Islet precursor cell (in vitro differentiated cells): ENCODE data around the gene PDE4D.
"Not testable (repeated sequence)": the region's sequence is repeated elsewhere in the genome, so short reads cannot be mapped to it uniquely, and the experiment has no call there.

Source experiments
- DNase-seq: peaks from one replicate; pipeline ENCODE4 v3.0.0-alpha.2; 2018

The PDE4D gene

GRCh38 chr5:59496524-59497134, 396.9 kb downstream of the PDE4D start:
- peak; percentile 60 for DNase-seq

- DNase-seq: no peak
These were observed 401.6 kb downstream of the PDE4D start for GRCh38 chr5:59491945-59492344.

- DNase-seq: no peak
These were observed 404.0 kb downstream of the PDE4D start for GRCh38 chr5:59489551-59489950.

GRCh38 chr5:59487772-59488729, 405.5 kb downstream of the PDE4D start:
- DNase-seq: no peak

- DNase-seq: no peak
These were observed 406.3 kb downstream of the PDE4D start for GRCh38 chr5:59487068-59487686.

DNA sequence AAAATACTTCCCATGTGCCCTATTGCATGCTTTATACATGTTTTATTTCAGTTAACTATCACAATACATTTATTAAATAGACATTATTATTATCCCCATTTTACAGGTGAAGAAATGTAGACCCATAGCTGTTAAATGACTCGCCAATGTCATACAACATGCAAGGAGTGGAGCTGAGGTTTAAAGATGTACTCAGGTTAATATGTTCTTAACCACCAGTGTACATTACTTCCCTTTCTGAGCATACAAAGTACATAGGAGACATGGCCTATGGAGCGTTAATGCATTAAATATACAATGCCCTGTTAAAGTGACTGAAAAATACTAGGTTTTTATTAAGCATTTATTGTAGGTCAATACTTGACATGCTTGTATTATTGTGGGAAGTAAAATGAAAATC, 407.0 kb downstream of the PDE4D start:
- no peak for DNase-seq

DNA sequence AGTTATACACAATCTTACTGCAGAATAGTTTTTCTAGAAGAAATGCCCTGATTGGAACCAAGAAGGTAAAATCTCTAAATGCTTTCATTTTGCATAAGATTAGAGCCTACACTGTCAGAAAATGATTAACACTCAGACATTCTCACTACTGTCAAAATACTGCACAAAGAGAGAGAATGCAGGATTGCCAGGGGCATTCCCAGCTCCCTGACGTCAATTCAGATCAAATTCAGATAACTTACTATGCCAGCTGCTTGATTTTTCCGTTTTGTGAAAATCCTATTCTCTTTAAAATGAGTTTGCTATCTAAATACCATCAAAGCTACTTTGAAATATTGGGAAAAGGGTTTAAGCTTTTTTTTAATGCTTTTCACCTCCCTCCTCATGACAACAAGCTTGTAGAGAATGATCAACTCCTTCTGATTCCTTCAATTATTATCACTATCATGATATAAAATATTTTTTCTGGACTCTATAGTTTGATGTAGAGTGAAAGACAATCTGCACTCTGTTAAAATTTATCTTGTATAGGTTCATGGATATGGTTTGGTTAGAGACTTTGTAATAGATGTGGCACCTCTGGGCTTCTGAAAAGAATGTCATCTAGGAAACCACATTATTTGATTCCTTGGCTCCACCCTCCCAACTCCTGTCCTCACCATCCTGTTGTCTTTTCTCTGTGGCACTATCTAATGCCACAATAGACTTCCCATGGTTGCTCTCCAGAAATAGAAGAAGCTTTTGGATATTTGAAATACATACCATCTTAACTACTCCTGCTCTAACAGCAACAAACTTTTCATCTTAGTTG, 407.7 kb downstream of the PDE4D start:
- no peak for DNase-seq

- DNase-seq: no peak
These were observed 408.4 kb downstream of the PDE4D start for GRCh38 chr5:59485107-59485506.

- DNase-seq: no peak
These were observed 408.9 kb downstream of the PDE4D start for GRCh38 chr5:59484618-59485017.

DNA sequence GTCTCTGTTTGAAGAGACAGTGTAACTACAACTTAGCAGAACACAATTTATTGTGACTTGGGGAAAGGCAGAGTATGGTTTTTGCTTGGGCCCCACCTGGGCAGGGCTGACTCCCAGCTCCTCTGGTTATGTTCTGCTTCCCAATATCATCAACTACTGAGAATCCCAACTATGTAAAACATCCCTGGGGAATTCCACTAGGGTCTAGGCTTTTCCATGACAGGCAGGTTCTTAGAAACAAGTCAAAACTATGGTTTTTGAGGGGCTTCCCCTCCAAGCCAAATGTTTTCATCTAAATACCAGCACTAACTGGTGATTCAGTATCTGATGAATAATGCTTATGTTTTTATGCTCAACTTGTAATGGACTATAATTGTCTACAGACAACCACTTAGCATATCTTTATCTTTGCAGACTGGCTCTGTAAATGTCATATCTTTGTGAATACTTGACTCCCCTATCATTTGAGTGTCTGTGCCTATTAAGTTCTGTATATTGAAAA, 409.5 kb downstream of the PDE4D start:
- DNase-seq: peak; percentile 64

DNA sequence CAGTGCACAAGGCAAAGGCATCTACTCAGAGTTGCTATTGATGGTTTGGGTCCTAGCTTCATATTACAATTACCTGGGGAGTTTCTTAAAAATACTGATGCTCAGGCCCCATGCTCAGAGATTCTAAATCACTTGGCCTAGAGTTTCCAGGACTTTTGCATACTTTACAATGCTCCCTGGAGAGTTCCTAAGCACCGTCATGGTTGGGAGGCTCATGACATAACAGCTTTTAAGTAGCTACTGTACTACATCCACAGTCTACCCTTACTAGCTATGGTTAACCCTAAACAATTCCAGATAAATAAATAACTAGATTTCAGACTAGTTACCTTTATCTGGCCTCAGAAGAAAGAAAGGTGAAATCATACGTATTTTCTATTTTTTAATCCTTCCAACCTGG, 414.4 kb downstream of the PDE4D start:
- no peak for DNase-seq

- no peak for DNase-seq
These were observed 419.2 kb downstream of the PDE4D start for GRCh38 chr5:59474324-59474723.

DNA sequence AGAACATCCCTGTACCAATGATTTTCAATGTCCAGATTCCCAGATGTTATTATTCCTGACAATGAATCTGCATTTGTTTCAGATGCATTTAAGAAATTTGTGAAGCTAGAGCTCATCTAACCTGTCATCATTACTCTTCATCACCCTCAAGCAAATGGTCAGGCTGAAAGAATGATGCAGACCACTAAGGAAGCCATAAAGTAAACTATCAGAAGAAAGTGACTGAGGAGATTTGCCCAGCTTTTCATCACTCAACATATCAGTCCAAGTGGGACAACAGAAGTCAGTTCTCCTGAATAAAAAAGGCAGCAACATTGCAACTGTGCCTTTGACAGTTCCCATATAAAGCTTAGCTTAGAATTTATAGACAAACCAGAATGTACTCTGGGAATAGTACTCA, 419.9 kb downstream of the PDE4D start:
- DNase-seq: no peak

DNA sequence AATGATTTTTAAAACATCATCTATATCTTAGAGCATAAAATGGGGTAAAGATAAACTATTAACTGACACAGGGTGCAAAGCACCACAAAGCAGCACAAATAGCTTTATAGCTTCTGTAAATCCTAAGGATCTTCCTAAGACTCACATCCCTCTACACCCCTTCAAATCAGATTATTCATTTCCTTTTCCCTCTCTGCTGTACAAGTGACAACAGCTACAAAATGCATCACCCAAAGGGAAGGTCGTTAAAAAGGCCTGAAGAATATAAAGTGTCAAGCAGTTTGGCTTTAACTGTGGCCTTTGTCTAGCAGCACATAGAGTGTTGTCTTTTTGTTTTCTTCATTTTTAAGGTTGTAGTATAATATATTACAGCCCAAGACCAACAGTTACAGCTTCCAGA, 422.1 kb downstream of the PDE4D start:
- DNase-seq: no peak

DNA sequence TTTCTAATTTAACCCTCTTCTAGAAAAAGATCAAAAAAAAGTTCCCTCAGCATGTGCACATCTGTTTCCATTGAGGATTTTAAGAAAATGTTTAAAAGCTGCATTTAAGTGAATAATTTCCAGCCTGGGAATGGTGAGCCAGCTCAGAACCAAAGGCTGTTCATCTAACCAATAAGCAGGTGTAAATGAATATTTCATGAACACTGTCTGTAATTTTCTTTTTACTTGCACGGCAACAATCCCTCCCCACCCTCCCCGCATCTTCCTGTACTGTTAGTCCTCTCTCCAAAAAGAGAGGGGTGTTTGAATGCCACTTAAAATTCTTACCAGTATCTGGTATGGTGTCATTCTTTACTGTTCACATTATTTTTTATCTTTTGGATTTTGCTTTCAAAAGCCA, 425.6 kb downstream of the PDE4D start:
- no peak for DNase-seq

DNA sequence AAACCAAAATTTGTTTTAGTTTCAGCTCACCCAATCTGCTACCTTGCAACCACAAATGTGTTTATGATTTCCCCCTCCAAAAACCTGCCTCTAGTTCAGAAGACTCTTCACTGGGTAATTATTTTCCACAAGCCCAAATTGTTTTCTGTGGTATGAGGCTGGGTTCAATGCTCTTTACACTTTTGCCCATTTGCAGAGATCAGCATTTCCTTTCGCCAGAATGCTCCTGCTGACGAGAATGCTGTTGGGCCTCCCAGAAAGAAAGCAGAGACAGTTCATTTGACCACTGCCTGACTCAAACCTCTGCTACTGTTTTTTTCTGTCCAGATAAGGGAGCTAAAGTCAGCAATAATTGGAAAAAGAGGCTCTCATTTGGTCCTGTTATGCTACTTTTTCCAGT, 427.3 kb downstream of the PDE4D start:
- peak; percentile 64 for DNase-seq

DNA sequence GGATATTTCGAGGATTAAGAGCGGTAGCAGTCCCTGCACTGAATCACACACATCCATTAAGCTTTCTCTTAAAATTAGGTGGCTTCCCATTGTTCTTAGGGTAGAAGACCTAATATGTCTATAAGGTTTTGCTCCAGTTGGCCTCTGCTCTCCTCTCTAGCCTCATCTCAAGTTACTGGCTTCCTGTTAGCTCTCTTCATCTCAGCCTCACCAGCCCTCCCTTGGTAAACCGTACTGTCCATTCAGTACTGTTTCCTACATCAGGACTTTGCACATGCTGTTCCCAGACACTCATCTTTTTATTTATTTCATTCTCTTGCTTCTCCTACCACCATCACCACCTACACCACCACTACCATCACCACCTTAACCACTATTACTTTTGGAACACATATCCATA, 428.6 kb downstream of the PDE4D start:
- DNase-seq: no peak

- not testable (repeated sequence) for DNase-seq
These were observed 429.8 kb downstream of the PDE4D start for GRCh38 chr5:59463618-59464166.

DNA sequence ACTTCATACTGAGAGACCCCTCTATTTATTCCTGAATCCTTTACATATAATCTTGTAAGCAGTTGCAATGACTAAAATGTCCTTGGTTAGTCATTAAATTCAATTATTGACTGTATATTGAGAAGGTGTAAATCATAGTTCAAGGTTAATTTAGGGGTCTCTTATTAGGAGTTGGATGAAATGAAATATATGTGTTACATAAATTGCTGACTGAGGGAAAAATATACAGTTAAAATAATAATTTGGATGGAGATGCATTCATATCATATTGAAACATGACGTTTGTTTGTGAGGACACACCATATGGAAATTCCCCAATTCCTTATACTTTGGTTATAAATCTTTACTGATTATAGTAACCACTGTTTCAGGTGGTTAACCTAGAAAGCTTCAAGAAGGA, 430.6 kb downstream of the PDE4D start:
- no peak for DNase-seq

- DNase-seq: no peak
These were observed 433.0 kb downstream of the PDE4D start for GRCh38 chr5:59460368-59461153.

DNA sequence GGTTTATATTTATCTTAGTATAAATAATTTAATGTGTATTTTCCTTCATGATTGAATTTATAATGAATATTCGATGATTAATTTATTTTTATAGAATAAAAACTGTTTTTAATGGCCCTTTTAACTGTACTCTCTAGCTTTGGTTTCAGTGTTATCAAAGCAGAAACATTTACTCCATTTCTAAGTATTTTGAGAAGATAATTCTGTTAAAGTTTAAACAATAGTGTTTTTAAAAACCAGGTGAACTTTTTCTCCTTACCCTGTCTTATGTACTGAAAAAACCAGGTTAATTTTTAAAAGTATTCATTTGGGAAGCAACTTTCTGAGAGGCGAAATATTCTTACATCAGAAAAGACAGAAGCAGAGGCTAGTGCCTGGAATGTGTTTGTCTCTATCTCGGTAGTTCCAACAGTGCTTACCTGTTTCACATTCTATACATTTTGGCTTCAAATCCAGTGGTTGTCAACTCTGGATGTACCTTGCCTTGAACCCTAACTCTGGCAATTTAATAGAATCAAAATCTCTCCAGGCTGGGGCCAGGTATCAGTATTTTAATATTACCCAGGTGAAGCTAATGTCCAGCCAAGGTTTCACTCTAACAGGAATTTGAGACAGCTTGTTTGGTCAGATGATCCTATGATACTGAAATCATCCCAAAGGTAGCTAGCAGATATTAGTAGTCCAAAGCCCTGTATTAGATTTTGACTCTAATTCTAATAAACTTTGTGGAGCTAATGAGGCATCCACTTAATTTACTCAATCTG, 434.4 kb downstream of the PDE4D start:
- no peak for DNase-seq
